ENCODE measurements around the gene ACTR1B. TPM values are rescaled to one million over a fixed set of nuclear protein-coding genes. Genes with fewer than 3 reads are reported as not detected.

Gene ACTR1B
- total RNA-seq, 1 donor from 2014 or later = 42.9 TPM

- no peaks in the 10 kb centered on the region for H3K36me3 ChIP-seq
- no peaks in the 10 kb centered on the region for H3K4me1 ChIP-seq
- H3K27me3 ChIP-seq = no peaks in the 10 kb centered on the region
- Mint-ChIP-seq H3K9me3 (no peaks in the 10 kb centered on the region), H3K4me3 (no peak overlapping the region), H3K36me3 (peaks cover 1% of the 10 kb centered on the region), H3K27me3 (ENCODE audit: insufficient read depth, low read depth) (peaks cover 8% of the 10 kb centered on the region), H3K4me1 (peaks cover 9% of the 10 kb centered on the region), H3K27ac (no peak overlapping the region)
- no peak overlapping the region for H3K4me2 ChIP-seq
- H3K27ac ChIP-seq = no peak overlapping the region
- H2AFZ ChIP-seq (replicated peaks) = no peak overlapping the region
- no peaks in the 10 kb centered on the region for H3K79me2 ChIP-seq (ENCODE audit: low read depth)
- no peaks in the 10 kb centered on the region for H4K20me1 ChIP-seq (ENCODE audit: low read depth)
- H3K9ac ChIP-seq = no peak overlapping the region
- no peak overlapping the region for H3K4me3 ChIP-seq
- no peak for TF ChIP-seq EZH2phosphoT487 (IDR thresholded peaks at IDR 0.05)
- TF ChIP-seq CTCF (IDR thresholded peaks at IDR 0.05) = no peak
- TF ChIP-seq EZH2 (IDR thresholded peaks at IDR 0.05) = no peak
- no peak for DNase-seq (ENCODE audit: low spot score)
- H3F3A ChIP-seq (ENCODE audit: low read depth) = no peaks in the 10 kb centered on the region
- no peaks in the 10 kb centered on the region for H3K9me3 ChIP-seq (ENCODE audit: low read depth)
Observed at GRCh38 chr2:97708608-97709007, 44.8 kb upstream of the ACTR1B start.

GRCh38 chr2:97708048-97708380 is 44.2 kb upstream of the ACTR1B start:
- Mint-ChIP-seq H3K4me3 (no peak overlapping the region), H3K9me3 (no peaks in the 10 kb centered on the region), H3K27ac (no peak overlapping the region), H3K27me3 (ENCODE audit: insufficient read depth, low read depth) (peaks cover 8% of the 10 kb centered on the region), H3K36me3 (peaks cover 1% of the 10 kb centered on the region), H3K4me1 (peaks cover 7% of the 10 kb centered on the region)
- Histone ChIP-seq H4K20me1 (ENCODE audit: low read depth) (no peaks in the 10 kb centered on the region), H3K36me3 (no peaks in the 10 kb centered on the region), H3F3A (ENCODE audit: low read depth) (no peaks in the 10 kb centered on the region), H3K9me3 (ENCODE audit: low read depth) (no peaks in the 10 kb centered on the region), H3K27ac (no peak overlapping the region), H3K9ac (no peak overlapping the region), H3K4me2 (no peak overlapping the region), H3K27me3 (no peaks in the 10 kb centered on the region), H2AFZ (replicated peaks) (no peak overlapping the region), H3K79me2 (ENCODE audit: low read depth) (no peaks in the 10 kb centered on the region), H3K4me3 (no peak overlapping the region), H3K4me1 (no peaks in the 10 kb centered on the region)
- TF ChIP-seq CTCF (IDR thresholded peaks at IDR 0.05) (no peak), EZH2 (IDR thresholded peaks at IDR 0.05) (no peak), EZH2phosphoT487 (IDR thresholded peaks at IDR 0.05) (no peak)
- no peak for DNase-seq (ENCODE audit: low spot score)

GRCh38 chr2:97707362-97708047 is 43.7 kb upstream of the ACTR1B start:
- H3K9me3 ChIP-seq (ENCODE audit: low read depth) = no peaks in the 10 kb centered on the region
- no peaks in the 10 kb centered on the region for H3F3A ChIP-seq (ENCODE audit: low read depth)
- no peaks in the 10 kb centered on the region for H3K36me3 ChIP-seq
- H3K4me2 ChIP-seq = no peak overlapping the region
- H3K4me3 ChIP-seq = no peak overlapping the region
- Mint-ChIP-seq H3K27me3 (ENCODE audit: insufficient read depth, low read depth) (peaks cover 8% of the 10 kb centered on the region), H3K27ac (no peak overlapping the region), H3K9me3 (no peaks in the 10 kb centered on the region), H3K4me1 (peaks cover 12% of the 10 kb centered on the region), H3K36me3 (peaks cover 1% of the 10 kb centered on the region), H3K4me3 (no peak overlapping the region)
- no peak overlapping the region for H3K9ac ChIP-seq
- no peak overlapping the region for H2AFZ ChIP-seq (replicated peaks)
- no peaks in the 10 kb centered on the region for H3K27me3 ChIP-seq
- no peaks in the 10 kb centered on the region for H3K4me1 ChIP-seq
- H3K27ac ChIP-seq = no peak overlapping the region
- TF ChIP-seq EZH2phosphoT487 (IDR thresholded peaks at IDR 0.05) (no peak), EZH2 (IDR thresholded peaks at IDR 0.05) (no peak), CTCF (IDR thresholded peaks at IDR 0.05) (no peak)
- no peaks in the 10 kb centered on the region for H3K79me2 ChIP-seq (ENCODE audit: low read depth)
- no peak for DNase-seq (ENCODE audit: low spot score)
- no peaks in the 10 kb centered on the region for H4K20me1 ChIP-seq (ENCODE audit: low read depth)

All from neural progenitor cell (in vitro differentiated cells).